ENCODE data around the gene TTC3.

- TF ChIP-seq GATA3 (IDR thresholded peaks at IDR 0.05; ENCODE audit: low read depth, low read length) (no peak), GATA2 (IDR thresholded peaks at IDR 0.05; ENCODE audit: low read depth, low read length) (no peak)
Measured at GRCh38 chr21:37040212-37040611, 32.8 kb upstream of the TTC3 start.
